Nephron (organoid): ENCODE results near the gene MSL1.

Experiments
- H3K27ac Mint-ChIP-seq, 3 experiments: 2 replicates each; pipeline ENCODE4 v1.8.0; 2020; ENCODE audit warnings: mixed read lengths in 3 of 3, mild to moderate bottlenecking in 2 of 3, moderate library complexity in 1 of 3
- H3K27me3 Mint-ChIP-seq: 2 replicates; pipeline ENCODE4 v1.8.0; 2021; ENCODE audit warnings: low read depth, mild to moderate bottlenecking, moderate library complexity, mixed read lengths
- H3K36me3 Mint-ChIP-seq: 2 replicates; pipeline ENCODE4 v1.8.0; 2020; ENCODE audit warnings: low read depth, mixed read lengths
- H3K4me1 Mint-ChIP-seq: 2 replicates; pipeline ENCODE4 v1.8.0; 2020; ENCODE audit warnings: mixed read lengths
- H3K4me3 Mint-ChIP-seq, 3 experiments: 2 replicates each; pipeline ENCODE4 v1.8.0; 2020; ENCODE audit warnings: mild to moderate bottlenecking in 3 of 3, mixed read lengths in 3 of 3, moderate library complexity in 2 of 3
- H3K9me3 Mint-ChIP-seq: 2 replicates; pipeline ENCODE4 v1.8.0; 2020; ENCODE audit warnings: mixed read lengths
- CTCF ChIP-seq, 3 experiments: fragments of 200-600 bp; sonication (generic); IDR thresholded peaks; one replicate each; pipeline ENCODE4 v1.5.0; 2021; ENCODE audit warnings: antibody characterized with exemption in 3 of 3; ENCODE audit not compliant: unreplicated experiment in 3 of 3

Gene MSL1

GRCh38 chr17:40150276-40150675, 28.5 kb downstream of the MSL1 start:
- TF ChIP-seq CTCF (IDR thresholded peaks at IDR 0.05; ENCODE audit: unreplicated experiment in 3 of 3) = no peak
- Mint-ChIP-seq H3K4me3 (no peak overlapping the region), H3K36me3 (peaks cover 78% of the 10 kb centered on the region), H3K9me3 (no peaks in the 10 kb centered on the region), H3K4me1 (peaks cover 6% of the 10 kb centered on the region), H3K27ac (no peak overlapping the region), H3K27me3 (no peaks in the 10 kb centered on the region)

GRCh38 chr17:40151414-40151963, 29.7 kb downstream of the MSL1 start:
- peaks cover 80% of the 10 kb centered on the region for H3K36me3 Mint-ChIP-seq
- H3K4me3 Mint-ChIP-seq = no peak overlapping the region
- no peaks in the 10 kb centered on the region for H3K27me3 Mint-ChIP-seq
- H3K4me1 Mint-ChIP-seq = no peaks in the 10 kb centered on the region
- no peak for TF ChIP-seq CTCF (IDR thresholded peaks at IDR 0.05; ENCODE audit: unreplicated experiment in 3 of 3)
- no peaks in the 10 kb centered on the region for H3K9me3 Mint-ChIP-seq
- no peak overlapping the region for H3K27ac Mint-ChIP-seq

- Mint-ChIP-seq H3K4me3 (no peak overlapping the region), H3K27ac (no peak overlapping the region), H3K9me3 (no peaks in the 10 kb centered on the region), H3K36me3 (peaks cover 72% of the 10 kb centered on the region), H3K4me1 (no peaks in the 10 kb centered on the region), H3K27me3 (no peaks in the 10 kb centered on the region)
- TF ChIP-seq CTCF (IDR thresholded peaks at IDR 0.05; ENCODE audit: unreplicated experiment in 3 of 3) = no peak
Measured at GRCh38 chr17:40153603-40154236, 31.9 kb downstream of the MSL1 start.

GRCh38 chr17:40157973-40158372, 36.2 kb downstream of the MSL1 start:
- H3K36me3 Mint-ChIP-seq = peaks cover 59% of the 10 kb centered on the region
- no peaks in the 10 kb centered on the region for H3K4me1 Mint-ChIP-seq
- H3K4me3 Mint-ChIP-seq = no peak overlapping the region
- H3K9me3 Mint-ChIP-seq = no peaks in the 10 kb centered on the region
- no peak overlapping the region for H3K27ac Mint-ChIP-seq
- H3K27me3 Mint-ChIP-seq = no peaks in the 10 kb centered on the region
- TF ChIP-seq CTCF (IDR thresholded peaks at IDR 0.05; ENCODE audit: unreplicated experiment in 3 of 3) = no peak

GRCh38 chr17:40158438-40159013, 36.8 kb downstream of the MSL1 start:
- Mint-ChIP-seq H3K27ac (no peak overlapping the region), H3K27me3 (no peaks in the 10 kb centered on the region), H3K9me3 (no peaks in the 10 kb centered on the region), H3K36me3 (peaks cover 58% of the 10 kb centered on the region), H3K4me1 (no peaks in the 10 kb centered on the region), H3K4me3 (no peak overlapping the region)
- TF ChIP-seq CTCF (IDR thresholded peaks at IDR 0.05; ENCODE audit: unreplicated experiment in 3 of 3) = no peak

- Mint-ChIP-seq H3K9me3 (no peaks in the 10 kb centered on the region), H3K4me1 (no peaks in the 10 kb centered on the region), H3K36me3 (peaks cover 54% of the 10 kb centered on the region), H3K4me3 (no peak overlapping the region), H3K27ac (no peak overlapping the region), H3K27me3 (no peaks in the 10 kb centered on the region)
- TF ChIP-seq CTCF (IDR thresholded peaks at IDR 0.05; ENCODE audit: unreplicated experiment in 3 of 3) = no peak
Measured at GRCh38 chr17:40159456-40159855, 37.7 kb downstream of the MSL1 start.
